Neural cell (in vitro differentiated cells): ENCODE data around the gene MRPS5.

Source experiments
- POLR2AphosphoS5 ChIP-seq: IDR thresholded peaks from 2 replicates; pipeline ENCODE4 v1.6.1; 2012
- TAF1 ChIP-seq: IDR thresholded peaks from 2 replicates; pipeline ENCODE4 v1.6.1; 2012; ENCODE audit warnings: low read depth
- TF ChIP-seq, protein P1 (sequence below): fragments of 450-650 bp; IDR thresholded peaks from 2 replicates; pipeline ENCODE4 v1.5.1; 2014; ENCODE audit warnings: antibody characterized with exemption, mild to moderate bottlenecking, moderate library complexity; ENCODE audit not compliant: poor library complexity, severe bottlenecking
- TF ChIP-seq, protein P2 (sequence below): IDR thresholded peaks from 2 replicates; pipeline ENCODE4 v1.6.1; 2012; ENCODE audit warnings: borderline replicate concordance

DNA sequence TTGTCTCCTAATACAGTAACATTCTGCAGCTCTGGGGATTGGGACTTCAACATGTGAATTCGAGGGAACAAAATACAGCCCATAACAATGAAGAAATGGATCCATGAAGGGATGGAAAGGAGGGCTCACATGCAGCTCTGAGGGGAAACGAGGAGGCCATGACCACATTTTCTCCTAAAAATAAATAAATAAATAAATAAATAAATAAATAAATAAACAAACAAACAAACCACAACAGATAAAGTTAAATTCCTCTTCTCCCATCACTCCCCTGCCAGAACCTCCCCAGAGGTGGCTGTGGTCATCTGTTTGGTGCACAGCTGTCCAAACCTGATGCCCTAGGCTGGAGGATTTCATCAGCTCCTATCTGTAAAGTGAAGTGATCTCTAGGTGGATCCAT is 53.4 kb downstream of the MRPS5 start:
- TF ChIP-seq, protein P1, sequence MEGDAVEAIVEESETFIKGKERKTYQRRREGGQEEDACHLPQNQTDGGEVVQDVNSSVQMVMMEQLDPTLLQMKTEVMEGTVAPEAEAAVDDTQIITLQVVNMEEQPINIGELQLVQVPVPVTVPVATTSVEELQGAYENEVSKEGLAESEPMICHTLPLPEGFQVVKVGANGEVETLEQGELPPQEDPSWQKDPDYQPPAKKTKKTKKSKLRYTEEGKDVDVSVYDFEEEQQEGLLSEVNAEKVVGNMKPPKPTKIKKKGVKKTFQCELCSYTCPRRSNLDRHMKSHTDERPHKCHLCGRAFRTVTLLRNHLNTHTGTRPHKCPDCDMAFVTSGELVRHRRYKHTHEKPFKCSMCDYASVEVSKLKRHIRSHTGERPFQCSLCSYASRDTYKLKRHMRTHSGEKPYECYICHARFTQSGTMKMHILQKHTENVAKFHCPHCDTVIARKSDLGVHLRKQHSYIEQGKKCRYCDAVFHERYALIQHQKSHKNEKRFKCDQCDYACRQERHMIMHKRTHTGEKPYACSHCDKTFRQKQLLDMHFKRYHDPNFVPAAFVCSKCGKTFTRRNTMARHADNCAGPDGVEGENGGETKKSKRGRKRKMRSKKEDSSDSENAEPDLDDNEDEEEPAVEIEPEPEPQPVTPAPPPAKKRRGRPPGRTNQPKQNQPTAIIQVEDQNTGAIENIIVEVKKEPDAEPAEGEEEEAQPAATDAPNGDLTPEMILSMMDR: no peak
- TF ChIP-seq, protein P2, sequence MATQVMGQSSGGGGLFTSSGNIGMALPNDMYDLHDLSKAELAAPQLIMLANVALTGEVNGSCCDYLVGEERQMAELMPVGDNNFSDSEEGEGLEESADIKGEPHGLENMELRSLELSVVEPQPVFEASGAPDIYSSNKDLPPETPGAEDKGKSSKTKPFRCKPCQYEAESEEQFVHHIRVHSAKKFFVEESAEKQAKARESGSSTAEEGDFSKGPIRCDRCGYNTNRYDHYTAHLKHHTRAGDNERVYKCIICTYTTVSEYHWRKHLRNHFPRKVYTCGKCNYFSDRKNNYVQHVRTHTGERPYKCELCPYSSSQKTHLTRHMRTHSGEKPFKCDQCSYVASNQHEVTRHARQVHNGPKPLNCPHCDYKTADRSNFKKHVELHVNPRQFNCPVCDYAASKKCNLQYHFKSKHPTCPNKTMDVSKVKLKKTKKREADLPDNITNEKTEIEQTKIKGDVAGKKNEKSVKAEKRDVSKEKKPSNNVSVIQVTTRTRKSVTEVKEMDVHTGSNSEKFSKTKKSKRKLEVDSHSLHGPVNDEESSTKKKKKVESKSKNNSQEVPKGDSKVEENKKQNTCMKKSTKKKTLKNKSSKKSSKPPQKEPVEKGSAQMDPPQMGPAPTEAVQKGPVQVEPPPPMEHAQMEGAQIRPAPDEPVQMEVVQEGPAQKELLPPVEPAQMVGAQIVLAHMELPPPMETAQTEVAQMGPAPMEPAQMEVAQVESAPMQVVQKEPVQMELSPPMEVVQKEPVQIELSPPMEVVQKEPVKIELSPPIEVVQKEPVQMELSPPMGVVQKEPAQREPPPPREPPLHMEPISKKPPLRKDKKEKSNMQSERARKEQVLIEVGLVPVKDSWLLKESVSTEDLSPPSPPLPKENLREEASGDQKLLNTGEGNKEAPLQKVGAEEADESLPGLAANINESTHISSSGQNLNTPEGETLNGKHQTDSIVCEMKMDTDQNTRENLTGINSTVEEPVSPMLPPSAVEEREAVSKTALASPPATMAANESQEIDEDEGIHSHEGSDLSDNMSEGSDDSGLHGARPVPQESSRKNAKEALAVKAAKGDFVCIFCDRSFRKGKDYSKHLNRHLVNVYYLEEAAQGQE: no peak
- no peak for TF ChIP-seq TAF1
- no peak for TF ChIP-seq POLR2AphosphoS5
